ENCODE data around the gene SLC4A2.

Gene SLC4A2

GRCh38 chr7:151045967-151046366, 13.4 kb upstream of the SLC4A2 start:
- no peak for DNase-seq (ENCODE audit: low read depth)

- no peak for DNase-seq (ENCODE audit: low read depth)
Measured at GRCh38 chr7:151046603-151047573, 12.5 kb upstream of the SLC4A2 start.

GRCh38 chr7:151047976-151048815, 11.2 kb upstream of the SLC4A2 start, which contains the start of gene ASIC3:
Gene ASIC3 (plus strand): TSS chr7:151048531. CDS start chr7:151048886, 355 bp downstream.
- DNase-seq (ENCODE audit: low read depth) = no peak

- no peak for DNase-seq (ENCODE audit: low read depth)
Measured at GRCh38 chr7:151048911-151049463, 10.4 kb upstream of the SLC4A2 start.

GRCh38 chr7:151051108-151051507, 8.3 kb upstream of the SLC4A2 start:
- DNase-seq (ENCODE audit: low read depth) = no peak

GRCh38 chr7:151053096-151053495, 6.3 kb upstream of the SLC4A2 start:
- DNase-seq (ENCODE audit: low read depth) = no peak

- no peak for DNase-seq (ENCODE audit: low read depth)
Measured at GRCh38 chr7:151053751-151054150, 5.6 kb upstream of the SLC4A2 start.

- no peak for DNase-seq (ENCODE audit: low read depth)
Measured at GRCh38 chr7:151056283-151056665, 3.1 kb upstream of the SLC4A2 start.

GRCh38 chr7:151056666-151057505, 2.5 kb upstream of the SLC4A2 start:
- no peak for DNase-seq (ENCODE audit: low read depth)

- no peak for DNase-seq (ENCODE audit: low read depth)
Measured at GRCh38 chr7:151057506-151057988, 1.8 kb upstream of the SLC4A2 start, which contains the start of gene CDK5. Gene CDK5 (minus strand): TSS chr7:151057897. CDS start chr7:151057848, 49 bp downstream.

- peak; percentile 100 for DNase-seq (ENCODE audit: low read depth)
Measured at GRCh38 chr7:151057989-151058780, 1.2 kb upstream of the SLC4A2 start.

GRCh38 chr7:151058781-151059366, 515 bp upstream of the SLC4A2 start:
- no peak for DNase-seq (ENCODE audit: low read depth)

GRCh38 chr7:151060113-151060415, 675 bp downstream of the SLC4A2 start:
- no peak for DNase-seq (ENCODE audit: low read depth)

- no peak for DNase-seq (ENCODE audit: low read depth)
Measured at GRCh38 chr7:151060416-151061212, 1.2 kb downstream of the SLC4A2 start.

GRCh38 chr7:151061213-151062110, 2.1 kb downstream of the SLC4A2 start:
- DNase-seq (ENCODE audit: low read depth) = no peak

GRCh38 chr7:151062111-151062398, 2.7 kb downstream of the SLC4A2 start:
- DNase-seq (ENCODE audit: low read depth) = no peak

GRCh38 chr7:151062399-151063211, 3.2 kb downstream of the SLC4A2 start:
- DNase-seq (ENCODE audit: low read depth) = no peak

- no peak for DNase-seq (ENCODE audit: low read depth)
Measured at GRCh38 chr7:151063212-151063561, 3.8 kb downstream of the SLC4A2 start.
